Measurements from ENCODE around the gene DGCR6L.
"Not testable (repeated sequence)": the region's sequence is repeated elsewhere in the genome, so short reads cannot be mapped to it uniquely, and the experiment has no call there.

Gene DGCR6L

GRCh38 chr22:20319745-20320658 is at the start of gene DGCR6L:
Gene DGCR6L (minus strand): TSS chr22:20320060. CDS start chr22:20319988, 72 bp downstream.
- Histone ChIP-seq H3K9ac (ENCODE audit: low read depth, low read length) (peak within 1 kb of the TSS; percentile 54), H3K9me3 (ENCODE audit: control insufficient read depth, insufficient read depth, low read length) (no peaks in the 10 kb centered on the region), H3K27me3 (ENCODE audit: control insufficient read depth, insufficient read depth, low read length) (no peaks in the 10 kb centered on the region), H3K36me3 (ENCODE audit: control insufficient read depth, insufficient read depth, low read length) (no peaks in the 10 kb centered on the region), H3K4me1 (ENCODE audit: control insufficient read depth, insufficient read depth, low read length) (peaks cover 4% of the 10 kb centered on the region), H3K4me3 (ENCODE audit: low read depth, low read length) (peak within 1 kb of the TSS; percentile 78)

DNA sequence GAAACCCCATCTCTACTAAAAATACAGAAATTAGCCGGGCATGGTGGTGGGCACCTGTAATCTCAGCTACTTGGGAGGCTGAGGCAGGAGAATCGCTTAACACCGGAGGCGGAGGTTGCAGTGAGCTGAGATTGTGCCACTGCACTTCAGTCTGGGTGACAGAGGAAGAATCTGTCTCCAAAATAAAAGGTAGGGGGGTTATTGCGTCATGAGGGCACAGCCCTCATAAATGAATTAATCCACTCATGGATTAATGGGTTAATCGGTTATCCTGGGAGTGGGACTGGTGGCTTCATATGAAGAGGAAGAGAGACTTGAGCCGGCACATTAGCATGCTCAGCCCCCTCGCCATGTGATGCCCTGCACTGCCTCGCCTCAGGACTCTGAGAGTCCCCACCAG is 49.0 kb upstream of the DGCR6L start:
- H3K4me3 ChIP-seq (ENCODE audit: low read depth, low read length); H3K27me3 ChIP-seq (ENCODE audit: control insufficient read depth, insufficient read depth, low read length); H3K9ac ChIP-seq (ENCODE audit: low read depth, low read length); H3K4me1 ChIP-seq (ENCODE audit: control insufficient read depth, insufficient read depth, low read length); H3K9me3 ChIP-seq (ENCODE audit: control insufficient read depth, insufficient read depth, low read length); H3K36me3 ChIP-seq (ENCODE audit: control insufficient read depth, insufficient read depth, low read length): not testable (repeated sequence)

DNA sequence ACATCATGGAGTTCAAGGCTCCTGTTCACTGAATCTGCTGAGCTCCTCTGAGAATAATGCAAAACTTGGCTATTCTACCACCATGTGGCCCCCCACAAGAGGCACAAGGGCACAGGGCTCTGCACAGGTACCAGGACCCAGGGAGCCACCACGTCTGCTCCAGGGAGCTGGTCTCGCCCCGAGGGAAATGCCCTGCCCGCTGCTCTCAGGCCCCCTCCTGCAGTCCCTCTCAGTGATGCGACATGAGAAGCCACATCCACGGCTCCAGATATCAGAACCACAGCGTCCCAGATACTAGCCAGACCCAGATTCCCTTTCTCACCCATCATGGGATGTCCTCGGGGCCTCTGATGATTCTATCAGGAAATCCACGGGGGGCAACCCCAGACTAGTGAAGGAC is 47.0 kb upstream of the DGCR6L start:
- H3K4me3 ChIP-seq (ENCODE audit: low read depth, low read length); H3K36me3 ChIP-seq (ENCODE audit: control insufficient read depth, insufficient read depth, low read length); H3K9me3 ChIP-seq (ENCODE audit: control insufficient read depth, insufficient read depth, low read length); H3K4me1 ChIP-seq (ENCODE audit: control insufficient read depth, insufficient read depth, low read length); H3K9ac ChIP-seq (ENCODE audit: low read depth, low read length); H3K27me3 ChIP-seq (ENCODE audit: control insufficient read depth, insufficient read depth, low read length): not testable (repeated sequence)

- not testable (repeated sequence) for H3K9ac ChIP-seq (ENCODE audit: low read depth, low read length); H3K27me3 ChIP-seq (ENCODE audit: control insufficient read depth, insufficient read depth, low read length); H3K9me3 ChIP-seq (ENCODE audit: control insufficient read depth, insufficient read depth, low read length); H3K36me3 ChIP-seq (ENCODE audit: control insufficient read depth, insufficient read depth, low read length); H3K4me1 ChIP-seq (ENCODE audit: control insufficient read depth, insufficient read depth, low read length); H3K4me3 ChIP-seq (ENCODE audit: low read depth, low read length)
These were observed 44.7 kb upstream of the DGCR6L start for GRCh38 chr22:20364335-20365260.

DNA sequence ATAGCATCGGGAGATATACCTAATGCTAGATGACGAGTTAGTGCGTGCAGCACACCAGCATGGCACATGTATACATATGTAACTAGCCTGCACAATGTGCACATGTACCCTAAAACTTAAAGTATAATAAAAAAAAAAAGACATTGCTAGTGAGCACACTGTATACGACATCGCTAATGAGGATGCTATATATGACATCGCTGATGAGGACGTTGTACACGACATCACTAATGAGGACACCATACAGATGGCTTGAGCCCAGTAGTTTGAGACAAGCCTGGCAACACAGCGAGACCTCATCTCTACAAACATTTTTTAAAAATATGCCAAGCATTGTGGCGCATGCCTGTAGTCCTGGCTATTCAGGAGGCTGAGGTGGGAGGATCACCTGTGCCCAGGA is 42.5 kb upstream of the DGCR6L start:
- not testable (repeated sequence) for H3K27me3 ChIP-seq (ENCODE audit: control insufficient read depth, insufficient read depth, low read length); H3K4me1 ChIP-seq (ENCODE audit: control insufficient read depth, insufficient read depth, low read length); H3K4me3 ChIP-seq (ENCODE audit: low read depth, low read length); H3K36me3 ChIP-seq (ENCODE audit: control insufficient read depth, insufficient read depth, low read length); H3K9me3 ChIP-seq (ENCODE audit: control insufficient read depth, insufficient read depth, low read length); H3K9ac ChIP-seq (ENCODE audit: low read depth, low read length)

DNA sequence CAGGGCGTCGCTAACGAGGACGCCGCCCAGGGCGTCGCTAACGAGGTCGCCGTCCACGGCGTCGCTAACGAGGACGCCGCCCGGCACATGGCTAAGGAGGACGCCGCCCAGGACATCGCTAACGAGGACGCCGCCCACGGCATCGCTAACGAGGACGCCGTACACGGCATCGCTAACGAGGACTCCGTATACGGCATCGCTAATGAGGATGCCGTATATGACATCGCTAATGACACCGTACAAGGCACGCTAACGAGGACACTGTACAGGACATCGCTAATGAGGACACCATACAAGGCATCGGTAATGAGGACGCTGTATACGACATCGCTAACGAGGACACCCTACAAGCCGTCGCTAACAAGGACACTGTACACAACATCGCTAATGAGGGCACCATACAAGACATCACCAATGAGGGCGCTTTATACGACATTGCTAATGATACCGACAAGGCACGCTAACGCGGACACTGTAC is 41.9 kb upstream of the DGCR6L start:
- H3K27me3 ChIP-seq (ENCODE audit: control insufficient read depth, insufficient read depth, low read length); H3K36me3 ChIP-seq (ENCODE audit: control insufficient read depth, insufficient read depth, low read length); H3K4me1 ChIP-seq (ENCODE audit: control insufficient read depth, insufficient read depth, low read length); H3K9me3 ChIP-seq (ENCODE audit: control insufficient read depth, insufficient read depth, low read length); H3K9ac ChIP-seq (ENCODE audit: low read depth, low read length); H3K4me3 ChIP-seq (ENCODE audit: low read depth, low read length): not testable (repeated sequence)

DNA sequence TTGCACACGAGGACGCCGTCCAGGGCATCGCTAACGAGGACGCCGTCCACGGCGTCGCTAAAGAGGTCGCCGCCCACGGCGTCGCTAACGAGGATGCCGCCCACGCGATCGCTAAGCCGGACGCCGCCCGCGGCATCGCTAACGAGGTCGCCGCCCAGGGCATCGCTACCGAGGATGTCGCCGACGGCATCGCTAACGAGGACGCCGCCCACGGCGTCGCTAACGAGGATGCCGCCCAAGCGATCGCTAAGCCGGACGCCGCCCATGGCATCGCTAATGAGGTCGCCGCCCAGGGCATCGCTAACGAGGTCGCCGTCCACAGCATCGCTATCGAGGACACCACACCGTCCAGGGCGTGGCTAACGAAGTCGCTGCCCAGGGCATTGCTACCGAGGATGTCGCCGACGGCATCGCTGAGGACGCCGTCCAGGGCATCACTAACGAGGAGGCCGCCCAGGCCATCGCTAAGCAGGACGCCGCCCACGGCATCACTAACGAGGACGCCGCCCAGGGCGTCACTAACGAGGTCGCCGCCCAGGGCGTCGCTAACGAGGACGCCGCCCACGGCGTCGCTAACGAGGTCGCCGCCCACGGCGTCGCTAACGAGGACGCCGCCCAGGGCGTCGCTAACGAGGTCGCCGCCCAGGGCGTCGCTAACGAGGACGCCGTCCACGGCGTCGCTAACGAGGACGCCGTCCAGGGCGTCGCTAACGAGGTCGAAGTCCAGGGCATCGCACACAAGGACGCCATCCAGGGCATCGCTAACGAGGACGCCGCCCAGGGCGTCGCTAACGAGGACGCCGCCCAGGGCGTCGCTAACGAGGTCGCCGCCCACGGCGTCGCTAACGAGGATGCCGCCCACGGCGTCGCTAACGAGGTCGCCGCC is 41.2 kb upstream of the DGCR6L start:
- not testable (repeated sequence) for H3K4me1 ChIP-seq (ENCODE audit: control insufficient read depth, insufficient read depth, low read length); H3K36me3 ChIP-seq (ENCODE audit: control insufficient read depth, insufficient read depth, low read length); H3K27me3 ChIP-seq (ENCODE audit: control insufficient read depth, insufficient read depth, low read length); H3K9me3 ChIP-seq (ENCODE audit: control insufficient read depth, insufficient read depth, low read length); H3K9ac ChIP-seq (ENCODE audit: low read depth, low read length); H3K4me3 ChIP-seq (ENCODE audit: low read depth, low read length)

- not testable (repeated sequence) for H3K4me1 ChIP-seq (ENCODE audit: control insufficient read depth, insufficient read depth, low read length); H3K36me3 ChIP-seq (ENCODE audit: control insufficient read depth, insufficient read depth, low read length); H3K27me3 ChIP-seq (ENCODE audit: control insufficient read depth, insufficient read depth, low read length); H3K9me3 ChIP-seq (ENCODE audit: control insufficient read depth, insufficient read depth, low read length); H3K9ac ChIP-seq (ENCODE audit: low read depth, low read length); H3K4me3 ChIP-seq (ENCODE audit: low read depth, low read length)
These were observed 40.4 kb upstream of the DGCR6L start for GRCh38 chr22:20360261-20360660.

GRCh38 chr22:20358503-20359239 is 38.8 kb upstream of the DGCR6L start:
- not testable (repeated sequence) for H3K4me1 ChIP-seq (ENCODE audit: control insufficient read depth, insufficient read depth, low read length); H3K9me3 ChIP-seq (ENCODE audit: control insufficient read depth, insufficient read depth, low read length); H3K27me3 ChIP-seq (ENCODE audit: control insufficient read depth, insufficient read depth, low read length); H3K9ac ChIP-seq (ENCODE audit: low read depth, low read length); H3K4me3 ChIP-seq (ENCODE audit: low read depth, low read length); H3K36me3 ChIP-seq (ENCODE audit: control insufficient read depth, insufficient read depth, low read length)

DNA sequence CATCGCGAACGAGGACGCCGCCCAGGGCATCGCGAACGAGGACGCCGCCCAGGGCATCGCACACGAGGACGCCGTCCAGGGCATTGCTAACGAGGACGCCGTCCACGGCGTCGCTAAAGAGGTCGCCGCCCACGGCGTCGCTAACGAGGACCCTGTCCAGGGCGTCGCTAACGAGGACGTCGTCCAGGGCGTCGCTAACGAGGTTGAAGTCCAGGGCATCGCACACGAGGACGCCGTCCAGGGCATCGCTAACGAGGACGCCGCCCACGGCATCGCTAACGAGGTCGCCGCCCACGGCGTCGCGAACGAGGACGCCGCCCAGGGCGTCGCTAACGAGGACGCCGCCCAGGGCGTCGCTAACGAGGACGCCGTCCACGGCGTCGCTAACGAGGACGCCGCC is 38.1 kb upstream of the DGCR6L start:
- H3K9me3 ChIP-seq (ENCODE audit: control insufficient read depth, insufficient read depth, low read length); H3K9ac ChIP-seq (ENCODE audit: low read depth, low read length); H3K27me3 ChIP-seq (ENCODE audit: control insufficient read depth, insufficient read depth, low read length); H3K4me1 ChIP-seq (ENCODE audit: control insufficient read depth, insufficient read depth, low read length); H3K4me3 ChIP-seq (ENCODE audit: low read depth, low read length); H3K36me3 ChIP-seq (ENCODE audit: control insufficient read depth, insufficient read depth, low read length): not testable (repeated sequence)

DNA sequence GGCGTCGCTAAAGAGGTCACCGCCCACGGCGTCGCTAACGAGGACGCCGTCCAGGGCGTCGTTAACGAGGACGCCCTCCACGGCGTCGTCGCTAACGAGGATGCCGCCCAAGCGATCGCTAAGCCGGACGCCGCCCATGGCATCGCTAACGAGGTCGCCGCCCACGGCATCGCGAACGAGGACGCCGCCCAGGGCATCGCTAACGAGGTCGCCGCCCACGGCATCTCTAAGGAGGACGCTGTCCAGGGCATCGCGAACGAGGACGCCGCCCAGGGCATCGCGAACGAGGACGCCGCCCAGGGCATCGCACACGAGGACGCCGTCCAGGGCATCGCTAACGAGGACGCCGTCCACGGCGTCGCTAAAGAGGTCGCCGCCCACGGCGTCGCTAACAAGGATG is 37.0 kb upstream of the DGCR6L start:
- H3K4me1 ChIP-seq (ENCODE audit: control insufficient read depth, insufficient read depth, low read length); H3K9me3 ChIP-seq (ENCODE audit: control insufficient read depth, insufficient read depth, low read length); H3K36me3 ChIP-seq (ENCODE audit: control insufficient read depth, insufficient read depth, low read length); H3K9ac ChIP-seq (ENCODE audit: low read depth, low read length); H3K27me3 ChIP-seq (ENCODE audit: control insufficient read depth, insufficient read depth, low read length); H3K4me3 ChIP-seq (ENCODE audit: low read depth, low read length): not testable (repeated sequence)

All from iPS-15b (cell line).